Cardiac muscle cell (in vitro differentiated cells and primary cell): ENCODE measurements around the gene DENND1B. TPM values are rescaled to one million over a fixed set of nuclear protein-coding genes. Genes with fewer than 3 reads are reported as not detected.

Experiments
- DNase-seq, 2 donors: peaks; one replicate each; pipeline versions ENCODE4 v3.0.0 to v3.0.0-alpha.2; 2010 to 2017; ENCODE audit warnings: low read depth in 1 of 2, low spot score in 1 of 2
- H3K27ac ChIP-seq: fragments of 200-600 bp; sonication (generic); 2 replicates; pipeline ENCODE4 v1.5.1; 2016
- H3K27me3 ChIP-seq: fragments of 200-600 bp; sonication (generic); 2 replicates; pipeline ENCODE4 v1.6.0; 2016; ENCODE audit warnings: control low read depth
- H3K36me3 ChIP-seq: fragments of 200-600 bp; sonication (generic); 2 replicates; pipeline ENCODE4 v1.5.1; 2016; ENCODE audit warnings: control low read depth
- H3K4me1 ChIP-seq: fragments of 200-600 bp; sonication (generic); 2 replicates; pipeline ENCODE4 v1.8.1; 2017; ENCODE audit warnings: low read depth, mild to moderate bottlenecking, mixed run types
- H3K4me3 ChIP-seq: fragments of 200-600 bp; sonication (generic); 2 replicates; pipeline ENCODE4 v1.5.1; 2016; ENCODE audit warnings: mild to moderate bottlenecking
- H3K9me3 ChIP-seq: fragments of 200-600 bp; sonication (generic); 2 replicates; pipeline ENCODE4 v1.5.1; 2017; ENCODE audit warnings: low read depth, mild to moderate bottlenecking, control low read depth
- polyA plus RNA-seq: library from polyadenylated mRNA; unstranded; fragments of >200 nt; fragmentation: Nextera tagmentation; extraction: Ambion mirVana; gene quantifications from 2 replicates; pipeline ENCODE4 v1.2.1, GENCODE V29; 2016
- total RNA-seq: library from RNA; depleted of rRNA; stranded (reverse); fragments of >200 nt; gene quantifications from 2 replicates; pipeline ENCODE4 v1.2.3, GENCODE V29; 2016
- TF ChIP-seq, protein P1 (sequence below): IDR thresholded peaks from 2 replicates; pipeline ENCODE4 v1.5.1; 2012; ENCODE audit warnings: low read depth, mild to moderate bottlenecking, low read length

DENND1B gene
- total and polyA plus RNA-seq, 2 experiments from 2014 or later = 9.9 to 11.0 TPM

DNA sequence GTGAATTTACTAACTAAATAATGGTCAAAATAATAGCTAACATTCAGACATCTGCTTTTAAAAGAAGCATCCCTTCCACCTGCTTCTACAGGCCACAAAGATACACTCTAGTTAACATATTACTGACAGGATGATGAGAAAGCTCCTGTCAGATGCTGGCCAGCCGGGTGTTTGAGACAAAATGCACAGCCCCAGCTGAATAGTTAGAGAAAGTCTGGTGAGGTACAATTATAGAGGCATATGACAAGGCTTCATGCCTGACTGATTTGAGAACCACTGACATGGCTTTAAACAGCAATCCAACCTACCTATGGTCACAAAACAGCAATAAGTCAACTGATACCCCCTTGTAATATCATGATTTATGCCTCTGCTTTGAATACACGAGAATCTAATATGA lies 137.0 kb downstream of the DENND1B start:
- TF ChIP-seq, protein P1, sequence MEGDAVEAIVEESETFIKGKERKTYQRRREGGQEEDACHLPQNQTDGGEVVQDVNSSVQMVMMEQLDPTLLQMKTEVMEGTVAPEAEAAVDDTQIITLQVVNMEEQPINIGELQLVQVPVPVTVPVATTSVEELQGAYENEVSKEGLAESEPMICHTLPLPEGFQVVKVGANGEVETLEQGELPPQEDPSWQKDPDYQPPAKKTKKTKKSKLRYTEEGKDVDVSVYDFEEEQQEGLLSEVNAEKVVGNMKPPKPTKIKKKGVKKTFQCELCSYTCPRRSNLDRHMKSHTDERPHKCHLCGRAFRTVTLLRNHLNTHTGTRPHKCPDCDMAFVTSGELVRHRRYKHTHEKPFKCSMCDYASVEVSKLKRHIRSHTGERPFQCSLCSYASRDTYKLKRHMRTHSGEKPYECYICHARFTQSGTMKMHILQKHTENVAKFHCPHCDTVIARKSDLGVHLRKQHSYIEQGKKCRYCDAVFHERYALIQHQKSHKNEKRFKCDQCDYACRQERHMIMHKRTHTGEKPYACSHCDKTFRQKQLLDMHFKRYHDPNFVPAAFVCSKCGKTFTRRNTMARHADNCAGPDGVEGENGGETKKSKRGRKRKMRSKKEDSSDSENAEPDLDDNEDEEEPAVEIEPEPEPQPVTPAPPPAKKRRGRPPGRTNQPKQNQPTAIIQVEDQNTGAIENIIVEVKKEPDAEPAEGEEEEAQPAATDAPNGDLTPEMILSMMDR = no peak
- peak in 1 of 2 donors; percentile 3 for DNase-seq
- H3K27me3 ChIP-seq = no peaks in the 10 kb centered on the region
- peak overlapping the region; percentile 31 for H3K27ac ChIP-seq
- H3K9me3 ChIP-seq = no peaks in the 10 kb centered on the region
- H3K4me3 ChIP-seq = no peak overlapping the region
- peaks cover 6% of the 10 kb centered on the region for H3K36me3 ChIP-seq
- H3K4me1 ChIP-seq = peaks cover 17% of the 10 kb centered on the region

- Histone ChIP-seq H3K27ac (peak overlapping the region; percentile 31), H3K4me1 (peaks cover 17% of the 10 kb centered on the region), H3K36me3 (peaks cover 6% of the 10 kb centered on the region), H3K9me3 (no peaks in the 10 kb centered on the region), H3K27me3 (no peaks in the 10 kb centered on the region), H3K4me3 (no peak overlapping the region)
- DNase-seq = peak in 1 of 2 donors; percentile 3
- TF ChIP-seq, protein P1 = no peak
Measured at GRCh38 chr1:197637406-197637805, 137.9 kb downstream of the DENND1B start.

- Histone ChIP-seq H3K27me3 (no peaks in the 10 kb centered on the region), H3K4me3 (no peak overlapping the region), H3K36me3 (no peaks in the 10 kb centered on the region), H3K27ac (no peak overlapping the region), H3K4me1 (peaks cover 16% of the 10 kb centered on the region), H3K9me3 (no peaks in the 10 kb centered on the region)
- no peak for DNase-seq
- TF ChIP-seq, protein P1 = no peak
Measured at GRCh38 chr1:197633447-197634078, 141.7 kb downstream of the DENND1B start.

GRCh38 chr1:197632651-197633050 lies 142.6 kb downstream of the DENND1B start:
- TF ChIP-seq, protein P1 = no peak
- Histone ChIP-seq H3K9me3 (no peaks in the 10 kb centered on the region), H3K27me3 (no peaks in the 10 kb centered on the region), H3K4me3 (no peak overlapping the region), H3K36me3 (no peaks in the 10 kb centered on the region), H3K4me1 (peaks cover 7% of the 10 kb centered on the region), H3K27ac (no peak overlapping the region)
- DNase-seq = no peak

DNA sequence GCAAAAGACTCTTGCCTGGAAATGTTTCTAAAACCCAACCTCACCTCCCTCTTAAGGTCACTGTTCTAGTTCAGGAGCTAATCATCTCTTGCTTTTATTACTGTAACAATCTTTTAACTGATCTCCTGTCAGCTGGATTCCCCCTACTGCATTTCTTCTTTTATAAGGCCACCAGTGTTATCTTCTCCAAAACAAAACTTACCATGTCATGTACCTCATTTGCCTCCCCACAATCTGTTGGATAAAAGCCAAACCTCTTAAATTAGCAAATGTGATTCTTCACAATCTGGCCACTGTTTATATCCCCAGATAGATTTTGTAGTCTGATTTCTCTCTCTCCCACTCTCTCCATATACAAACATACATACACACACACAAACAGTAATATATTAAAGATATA lies 143.3 kb downstream of the DENND1B start:
- Histone ChIP-seq H3K4me1 (peaks cover under 1% of the 10 kb centered on the region), H3K27me3 (no peaks in the 10 kb centered on the region), H3K9me3 (no peaks in the 10 kb centered on the region), H3K36me3 (no peaks in the 10 kb centered on the region), H3K4me3 (no peak overlapping the region), H3K27ac (no peak overlapping the region)
- TF ChIP-seq, protein P1 = no peak
- no peak for DNase-seq

GRCh38 chr1:197622371-197622770 lies 152.9 kb downstream of the DENND1B start:
- Histone ChIP-seq H3K27ac (no peak overlapping the region), H3K4me3 (no peak overlapping the region), H3K9me3 (no peaks in the 10 kb centered on the region), H3K27me3 (no peaks in the 10 kb centered on the region), H3K4me1 (peaks cover 9% of the 10 kb centered on the region), H3K36me3 (no peaks in the 10 kb centered on the region)
- DNase-seq = no peak
- TF ChIP-seq, protein P1 = no peak
